Activated CD4-positive, alpha-beta memory T cell treated with anti-CD3 and anti-CD28 coated beads, Interleukin-2, amount 10 ng/mL, durations not matched to agents 7 days and 5 days (primary cell): ENCODE results near the gene GRAMD1C. TPM values are rescaled to one million over a fixed set of nuclear protein-coding genes. Genes with fewer than 3 reads are reported as not detected.

Source experiments
- CTCF ChIA-PET: fragments of 350-600 bp; sonication (Branson Sonifier 250); formaldehyde crosslinking; loops from one replicate; lab custom pipeline; 2021; ENCODE audit warnings: antibody characterized with exemption, inconsistent platforms; lab: Charles Lee
- POLR2A ChIA-PET: fragments of 350-600 bp; sonication (Branson Sonifier 250); formaldehyde crosslinking; loops from one replicate; lab custom pipeline; 2021; ENCODE audit warnings: antibody characterized with exemption; lab: Charles Lee
- DNase-seq: peaks from one replicate; pipeline ENCODE4 v3.0.0-alpha.2; 2020
- H3K27ac Mint-ChIP-seq: one replicate; pipeline ENCODE4 v1.8.0; 2021; ENCODE audit warnings: mild to moderate bottlenecking, mixed read lengths
- H3K27me3 Mint-ChIP-seq: one replicate; pipeline ENCODE4 v1.8.0; 2021; ENCODE audit warnings: mixed read lengths
- H3K36me3 Mint-ChIP-seq: one replicate; pipeline ENCODE4 v1.8.0; 2021; ENCODE audit warnings: low read depth, mixed read lengths
- H3K4me1 Mint-ChIP-seq: one replicate; pipeline ENCODE4 v1.8.0; 2021; ENCODE audit warnings: mixed read lengths
- H3K4me3 Mint-ChIP-seq: one replicate; pipeline ENCODE4 v1.8.0; 2021; ENCODE audit warnings: mild to moderate bottlenecking, mixed read lengths
- H3K9me3 Mint-ChIP-seq: one replicate; pipeline ENCODE4 v1.8.0; 2021; ENCODE audit warnings: mixed read lengths
- total RNA-seq, 2 experiments: library from RNA; stranded (reverse); gene quantifications; one replicate each; pipeline ENCODE4 v1.2.3, GENCODE V29; 2021

GRAMD1C gene
- total RNA-seq, 2 experiments from 2014 or later = 0.48 to 0.91 TPM

DNA sequence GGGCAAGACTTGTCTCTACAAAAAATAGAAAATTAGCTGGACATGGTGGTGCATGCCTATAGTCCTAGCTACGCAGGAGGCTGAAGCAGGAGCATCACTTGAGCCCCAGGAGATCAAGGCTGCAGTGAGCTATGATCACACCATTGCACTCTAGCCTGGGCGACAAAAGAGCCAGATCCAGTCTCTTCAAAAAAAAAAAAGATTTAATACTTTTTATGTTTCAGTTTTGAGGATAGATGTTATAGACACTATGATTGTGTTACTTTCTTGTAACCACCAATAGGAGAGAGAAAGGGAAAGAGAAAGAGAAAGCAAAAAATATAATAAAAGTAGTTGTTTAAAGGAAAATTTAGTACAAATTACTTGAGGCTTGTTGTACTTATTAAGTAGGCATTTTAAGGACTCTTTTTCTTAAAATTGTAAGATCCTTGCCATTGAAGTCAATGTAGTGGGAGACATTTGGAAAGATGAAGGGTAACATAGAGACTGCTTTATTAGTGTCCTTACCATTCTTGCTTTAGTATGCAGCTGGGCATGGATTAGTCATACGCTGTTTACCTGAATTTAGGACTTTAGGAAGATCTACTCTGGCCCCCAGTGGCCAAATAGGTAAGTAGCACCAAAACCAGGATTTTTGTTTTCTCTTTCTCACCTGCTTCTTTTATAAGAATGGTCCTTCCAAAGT is 74.1 kb downstream of the GRAMD1C start:
- DNase-seq = peak; percentile 26
- CTCF ChIA-PET = interaction anchor here (0.6 to 3.6 kb wide), 9 partner anchors 17 to 537 kb away, joined by 3 to 32 read pairs (median 4); partner anchors contain the start of gene GRAMD1C
- H3K4me1 Mint-ChIP-seq = peaks cover 8% of the 10 kb centered on the region
- H3K27ac Mint-ChIP-seq = peak overlapping the region; percentile 35
- H3K9me3 Mint-ChIP-seq = no peaks in the 10 kb centered on the region
- peak overlapping the region; percentile 63 for H3K4me3 Mint-ChIP-seq
- no peaks in the 10 kb centered on the region for H3K27me3 Mint-ChIP-seq
- no peaks in the 10 kb centered on the region for H3K36me3 Mint-ChIP-seq
- POLR2A ChIA-PET = interaction anchor here (1.8 kb wide), 1 partner anchor 167 kb away, joined by 4 read pairs; the partner anchor contains the start of gene NAA50

DNA sequence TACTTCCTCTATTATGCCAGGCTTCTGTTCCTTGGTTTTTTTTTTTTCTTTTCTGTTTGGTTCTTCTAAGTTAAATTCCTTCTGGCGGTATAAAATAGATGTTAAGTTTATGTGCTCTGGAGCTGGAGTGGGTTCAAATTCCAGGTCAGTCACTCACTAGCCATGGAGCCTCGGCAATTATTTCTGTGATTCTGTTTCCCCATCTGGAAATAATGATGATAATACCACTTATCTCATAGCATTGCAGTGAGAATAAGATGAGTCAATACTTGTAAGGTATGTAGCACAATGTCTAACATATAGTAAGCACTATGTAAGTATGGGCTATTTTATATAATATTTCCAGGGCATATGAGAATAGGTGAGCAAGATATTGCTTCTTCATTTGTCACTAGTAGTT is 76.1 kb downstream of the GRAMD1C start:
- no peak for DNase-seq
- Mint-ChIP-seq H3K27me3 (no peaks in the 10 kb centered on the region), H3K36me3 (no peaks in the 10 kb centered on the region), H3K4me1 (peaks cover 8% of the 10 kb centered on the region), H3K4me3 (no peak overlapping the region), H3K27ac (no peak overlapping the region), H3K9me3 (no peaks in the 10 kb centered on the region)
- CTCF ChIA-PET = interaction anchor here (1.4 to 3.6 kb wide), 3 partner anchors 67 to 75 kb away, joined by 3 to 32 read pairs (median 9); partner anchors contain the start of gene GRAMD1C
- POLR2A ChIA-PET = no interaction called here

DNA sequence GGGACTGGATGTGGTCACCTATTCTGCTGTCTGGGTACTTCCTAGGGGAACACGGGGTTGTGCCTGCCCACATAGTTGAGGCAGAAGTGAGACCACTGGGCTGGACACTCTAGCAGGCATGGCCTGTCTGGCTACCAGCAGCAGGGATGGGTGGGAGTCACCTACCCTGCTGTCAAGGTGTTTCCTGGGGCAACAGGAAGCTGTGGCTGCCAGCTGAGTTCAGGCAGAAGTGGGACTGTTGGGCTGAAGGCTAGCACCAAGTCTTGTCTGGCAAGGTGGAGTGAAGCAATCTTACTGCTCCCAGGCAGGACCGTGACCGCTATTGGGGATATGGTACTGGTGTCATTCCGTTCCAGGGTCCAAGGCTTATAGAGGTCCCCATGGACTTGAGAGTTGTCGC is 89.0 kb downstream of the GRAMD1C start:
- Mint-ChIP-seq H3K4me1 (peaks cover 1% of the 10 kb centered on the region), H3K9me3 (peaks cover 25% of the 10 kb centered on the region), H3K36me3 (peaks cover 10% of the 10 kb centered on the region), H3K27ac (no peak overlapping the region), H3K27me3 (peaks cover 16% of the 10 kb centered on the region), H3K4me3 (no peak overlapping the region)
- ChIA-PET POLR2A (no interaction called here), CTCF (no interaction called here)
- no peak for DNase-seq

DNA sequence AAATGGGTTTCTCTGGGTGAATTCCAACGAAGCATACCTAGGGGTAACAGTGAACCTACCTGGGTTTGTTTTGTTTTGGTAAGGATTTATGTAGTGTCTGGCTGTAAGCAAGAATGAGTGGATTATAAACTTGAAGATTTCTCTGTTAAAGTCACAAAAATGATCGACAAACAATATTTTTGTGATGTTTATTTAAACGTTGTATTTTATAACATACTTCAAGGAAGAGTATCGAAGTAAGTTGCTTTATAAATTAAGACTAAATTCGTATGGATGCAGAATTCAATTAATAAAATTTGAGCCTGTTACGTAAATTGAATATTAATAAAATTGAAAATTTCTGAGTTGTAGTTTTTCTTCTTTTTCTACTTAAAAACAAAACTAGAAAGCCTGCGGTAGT is 108.2 kb downstream of the GRAMD1C start:
- H3K9me3 Mint-ChIP-seq = no peaks in the 10 kb centered on the region
- H3K36me3 Mint-ChIP-seq = no peaks in the 10 kb centered on the region
- peaks cover 39% of the 10 kb centered on the region for H3K27me3 Mint-ChIP-seq
- no peak for DNase-seq
- POLR2A ChIA-PET = no interaction called here
- H3K4me3 Mint-ChIP-seq = peak overlapping the region; percentile 75
- no peak overlapping the region for H3K27ac Mint-ChIP-seq
- H3K4me1 Mint-ChIP-seq = peaks cover 14% of the 10 kb centered on the region
- CTCF ChIA-PET = no interaction called here

DNA sequence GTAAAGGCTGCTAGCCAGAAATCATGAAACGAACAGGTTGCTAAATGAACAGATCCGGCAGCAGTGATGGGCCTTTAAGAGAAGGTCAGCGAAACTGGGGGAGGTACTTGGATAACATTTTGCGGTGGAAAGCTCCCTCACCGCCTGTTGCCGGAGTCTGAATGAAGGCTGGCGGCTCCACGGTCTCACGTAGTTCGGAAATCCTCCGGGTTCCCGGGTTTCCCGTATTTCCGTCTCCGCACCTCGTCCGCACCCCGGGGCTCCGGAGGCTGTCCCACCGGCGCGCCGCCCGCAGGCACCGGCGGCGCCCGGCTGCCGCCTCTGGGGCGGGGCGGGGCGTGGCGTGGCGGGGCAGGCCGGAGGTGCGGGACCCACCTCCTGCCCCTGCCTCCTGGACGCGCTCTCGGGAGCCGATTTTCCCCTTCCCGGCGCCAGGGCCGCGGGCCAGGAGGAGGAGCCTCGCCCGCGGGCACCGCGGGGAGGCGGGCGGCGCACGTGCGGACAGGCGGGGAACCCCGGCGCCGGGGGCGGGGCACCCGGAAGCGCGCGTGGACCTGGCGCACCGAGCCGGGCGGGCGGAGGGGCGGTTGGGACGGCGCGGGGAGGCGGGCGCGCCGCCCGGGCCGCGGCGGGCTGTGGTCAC is 108.9 kb downstream of the GRAMD1C start, which contains the start of gene ZDHHC23:
Gene ZDHHC23 (plus strand): TSS at position 642 of the 643 bp plus-strand sequence. CDS start 790 bp downstream, outside the sequence.
- Mint-ChIP-seq H3K9me3 (no peaks in the 10 kb centered on the region), H3K36me3 (no peaks in the 10 kb centered on the region), H3K27ac (no peak within 1 kb of the TSS), H3K4me3 (peak within 1 kb of the TSS; percentile 75), H3K4me1 (peaks cover 14% of the 10 kb centered on the region), H3K27me3 (peaks cover 36% of the 10 kb centered on the region)
- ChIA-PET POLR2A (no interaction called here), CTCF (no interaction called here)
- DNase-seq = peak; percentile 68

DNA sequence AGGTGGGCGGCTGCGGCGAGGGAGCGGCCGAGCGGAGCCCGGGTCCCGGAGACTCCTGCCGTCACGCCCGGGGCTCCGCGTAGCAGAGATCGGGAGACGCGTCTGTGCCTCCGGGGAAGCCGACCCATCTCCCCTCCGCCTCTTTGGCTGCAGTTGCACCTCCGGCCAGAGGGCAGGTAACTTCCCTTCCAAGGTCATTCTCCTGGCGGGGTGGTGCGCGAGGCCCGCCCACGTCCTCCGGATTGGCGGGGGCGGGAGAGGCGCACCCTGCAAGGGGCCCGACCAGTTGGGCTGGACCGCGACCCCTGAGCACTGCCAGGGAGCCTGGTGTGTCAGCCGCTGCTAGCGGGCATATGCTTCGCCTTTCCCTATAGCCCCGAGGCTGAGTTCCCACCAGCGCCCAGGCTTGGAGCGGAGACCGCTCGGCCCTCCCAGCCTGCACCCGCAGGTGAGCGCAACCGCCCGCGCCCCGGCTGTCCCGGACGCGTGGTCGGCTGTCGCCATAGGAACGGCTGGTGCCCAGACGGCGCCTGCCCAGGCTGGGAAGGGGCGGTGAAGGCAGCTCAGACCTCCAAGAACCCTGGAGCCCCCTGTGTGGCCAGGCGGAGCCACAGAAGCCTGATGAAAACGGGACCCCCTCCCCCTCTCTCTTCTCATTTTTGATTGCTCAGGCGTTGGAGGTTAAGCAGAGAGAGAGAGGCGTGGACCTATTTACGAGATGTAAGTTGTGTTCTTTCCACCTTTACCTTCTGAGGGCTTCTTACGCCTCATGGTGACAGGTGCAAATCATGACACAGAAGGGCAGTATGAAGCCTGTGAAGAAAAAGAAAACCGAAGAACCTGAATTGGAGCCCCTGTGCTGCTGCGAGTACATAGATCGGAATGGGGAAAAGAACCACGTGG is 109.7 kb downstream of the GRAMD1C start:
- Mint-ChIP-seq H3K9me3 (no peaks in the 10 kb centered on the region), H3K27me3 (peaks cover 34% of the 10 kb centered on the region), H3K27ac (no peak overlapping the region), H3K4me1 (peaks cover 15% of the 10 kb centered on the region), H3K4me3 (peak overlapping the region; percentile 57), H3K36me3 (no peaks in the 10 kb centered on the region)
- POLR2A ChIA-PET = no interaction called here
- DNase-seq = peak; percentile 31
- CTCF ChIA-PET = no interaction called here

DNA sequence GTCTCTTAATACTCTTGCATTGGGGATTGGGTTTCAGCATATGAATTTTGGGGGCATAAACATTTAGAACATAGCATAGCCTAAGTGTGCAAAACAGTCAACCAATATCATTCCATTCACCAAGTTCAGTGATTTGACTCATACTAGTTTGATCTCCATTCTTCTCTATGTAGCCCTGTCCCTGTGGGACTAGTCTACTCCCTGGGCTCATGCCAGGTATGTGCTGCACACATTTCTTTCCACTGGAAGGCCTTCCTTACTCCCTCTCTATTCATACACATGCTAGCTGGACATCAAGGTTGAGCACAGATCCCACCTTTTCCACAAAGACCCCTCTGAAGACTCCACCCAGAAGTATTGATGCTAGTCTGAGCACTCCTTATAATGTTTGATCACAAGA is 114.3 kb downstream of the GRAMD1C start:
- Mint-ChIP-seq H3K36me3 (no peaks in the 10 kb centered on the region), H3K4me1 (peaks cover 23% of the 10 kb centered on the region), H3K4me3 (no peak overlapping the region), H3K27me3 (peaks cover 11% of the 10 kb centered on the region), H3K27ac (no peak overlapping the region), H3K9me3 (no peaks in the 10 kb centered on the region)
- no peak for DNase-seq
- CTCF ChIA-PET = no interaction called here
- POLR2A ChIA-PET = no interaction called here

DNA sequence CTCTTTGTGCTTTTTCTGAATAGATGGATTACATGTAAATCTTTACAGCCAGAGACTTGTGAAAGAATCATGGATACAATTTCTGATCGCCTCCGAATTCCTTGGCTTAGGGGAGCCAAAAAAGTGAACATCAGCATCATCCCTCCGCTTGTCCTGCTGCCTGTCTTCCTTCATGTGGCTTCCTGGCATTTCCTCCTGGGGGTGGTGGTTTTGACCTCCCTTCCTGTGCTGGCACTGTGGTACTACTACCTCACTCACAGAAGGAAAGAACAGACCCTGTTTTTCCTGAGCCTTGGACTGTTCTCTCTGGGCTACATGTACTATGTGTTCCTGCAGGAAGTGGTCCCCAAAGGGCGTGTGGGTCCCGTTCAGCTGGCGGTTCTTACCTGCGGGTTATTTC is 115.1 kb downstream of the GRAMD1C start:
- CTCF ChIA-PET = no interaction called here
- POLR2A ChIA-PET = no interaction called here
- no peak overlapping the region for H3K27ac Mint-ChIP-seq

DNA sequence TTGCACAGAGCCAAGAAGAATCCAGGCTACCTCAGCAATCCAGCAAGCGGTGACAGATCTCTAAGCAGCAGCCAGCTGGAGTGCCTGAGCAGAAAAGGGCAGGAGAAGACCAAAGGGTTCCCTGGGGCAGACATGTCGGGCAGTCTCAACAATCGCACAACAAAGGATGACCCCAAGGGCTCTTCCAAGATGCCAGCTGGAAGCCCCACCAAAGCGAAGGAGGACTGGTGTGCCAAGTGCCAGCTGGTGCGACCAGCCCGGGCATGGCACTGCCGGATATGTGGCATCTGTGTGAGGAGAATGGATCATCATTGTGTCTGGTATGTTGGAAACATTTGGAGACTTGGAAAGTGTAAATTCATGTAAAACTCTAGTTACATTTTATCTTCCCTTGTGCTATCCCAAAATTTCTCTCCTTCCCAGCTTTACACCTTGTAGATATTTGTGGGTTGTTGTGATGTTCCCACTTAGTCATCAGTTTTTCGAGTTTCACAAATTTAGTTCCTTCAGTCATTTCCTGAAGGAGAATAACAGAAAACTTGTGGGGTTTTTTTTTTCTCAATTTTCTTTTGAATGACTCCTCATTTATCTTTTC is 115.6 kb downstream of the GRAMD1C start:
- DNase-seq = no peak
- Mint-ChIP-seq H3K27ac (no peak overlapping the region), H3K4me3 (no peak overlapping the region), H3K9me3 (no peaks in the 10 kb centered on the region), H3K4me1 (peaks cover 18% of the 10 kb centered on the region), H3K27me3 (peaks cover 5% of the 10 kb centered on the region), H3K36me3 (no peaks in the 10 kb centered on the region)
- ChIA-PET CTCF (no interaction called here), POLR2A (no interaction called here)

More for the DNA sequence above, 115.1 kb downstream of the GRAMD1C start:
- Mint-ChIP-seq H3K4me1 (peaks cover 21% of the 10 kb centered on the region), H3K36me3 (no peaks in the 10 kb centered on the region), H3K4me3 (no peak overlapping the region), H3K27me3 (peaks cover 9% of the 10 kb centered on the region), H3K9me3 (no peaks in the 10 kb centered on the region)
- DNase-seq = no peak

DNA sequence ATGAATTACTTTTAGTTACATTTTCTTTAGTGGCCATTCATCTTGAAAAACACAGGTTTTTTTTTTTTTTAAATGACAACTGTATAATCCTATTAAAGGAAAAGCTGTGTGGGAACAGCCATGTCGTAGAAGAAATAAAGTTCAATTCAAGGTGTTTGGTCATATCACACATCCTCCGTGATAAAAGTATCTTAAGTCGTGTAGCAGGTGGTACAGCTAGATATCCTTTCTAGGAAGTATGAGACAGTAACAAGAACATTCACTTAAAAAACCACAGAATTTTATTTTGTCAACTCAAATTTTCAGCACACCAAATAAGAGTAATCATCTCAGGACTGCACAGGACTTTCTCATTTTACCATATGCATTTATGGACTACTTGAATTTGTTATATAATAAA is 125.3 kb downstream of the GRAMD1C start:
- H3K4me3 Mint-ChIP-seq = no peak overlapping the region
- H3K36me3 Mint-ChIP-seq = no peaks in the 10 kb centered on the region
- POLR2A ChIA-PET = no interaction called here
- no peak for DNase-seq
- H3K27ac Mint-ChIP-seq = no peak overlapping the region
- CTCF ChIA-PET = interaction anchor here (1.4 kb wide), 1 partner anchor 119 kb away, joined by 3 read pairs; no protein-coding TSS in a partner anchor
- no peaks in the 10 kb centered on the region for H3K9me3 Mint-ChIP-seq
- peaks cover 11% of the 10 kb centered on the region for H3K4me1 Mint-ChIP-seq
- no peaks in the 10 kb centered on the region for H3K27me3 Mint-ChIP-seq

DNA sequence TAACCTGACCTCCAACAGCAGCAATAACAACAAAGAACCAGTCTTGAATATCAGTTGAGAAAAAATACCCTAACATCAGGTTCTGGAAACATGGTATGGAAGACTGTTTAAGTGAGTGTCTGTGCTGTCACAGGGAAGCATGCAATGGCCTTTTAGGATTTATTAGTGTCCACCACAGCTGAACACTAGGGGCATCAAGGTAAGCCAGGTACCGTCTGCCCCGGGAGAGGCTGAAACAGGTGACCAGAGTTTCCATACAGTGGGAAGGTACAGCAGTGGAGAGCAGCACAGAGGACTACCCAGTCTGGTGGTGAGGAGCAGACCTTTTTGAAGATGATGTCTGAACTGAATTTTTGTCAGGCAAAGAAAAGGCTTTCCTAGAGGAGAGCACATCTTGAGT is 127.6 kb downstream of the GRAMD1C start:
- Mint-ChIP-seq H3K4me1 (peaks cover 11% of the 10 kb centered on the region), H3K27me3 (no peaks in the 10 kb centered on the region), H3K27ac (no peak overlapping the region), H3K36me3 (no peaks in the 10 kb centered on the region), H3K9me3 (no peaks in the 10 kb centered on the region), H3K4me3 (no peak overlapping the region)
- POLR2A ChIA-PET = no interaction called here
- CTCF ChIA-PET = no interaction called here
- DNase-seq = no peak

DNA sequence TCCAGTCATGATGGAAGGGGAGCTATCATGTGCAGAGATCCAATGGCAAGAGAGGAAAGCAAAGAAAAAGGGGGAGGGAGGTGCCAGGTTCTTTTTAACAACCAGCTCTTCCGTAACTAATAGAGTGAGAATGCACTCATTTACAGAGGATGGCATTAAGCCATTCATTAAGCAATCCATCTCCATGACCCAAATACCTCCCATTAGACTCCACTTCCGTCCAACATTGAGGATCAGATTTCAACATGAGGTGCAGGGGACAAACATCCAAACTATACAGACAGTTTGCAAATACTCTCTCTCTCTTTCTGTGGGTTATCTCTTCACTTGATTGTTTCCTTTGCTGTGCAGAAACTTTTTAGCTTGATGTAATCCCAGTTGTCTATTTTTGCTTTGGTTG is 130.4 kb downstream of the GRAMD1C start:
- POLR2A ChIA-PET = no interaction called here
- H3K4me1 Mint-ChIP-seq = peaks cover 7% of the 10 kb centered on the region
- H3K9me3 Mint-ChIP-seq = peaks cover 16% of the 10 kb centered on the region
- DNase-seq = no peak
- no peak overlapping the region for H3K4me3 Mint-ChIP-seq
- H3K27me3 Mint-ChIP-seq = no peaks in the 10 kb centered on the region
- no peak overlapping the region for H3K27ac Mint-ChIP-seq
- CTCF ChIA-PET = interaction anchor here (0.6 kb wide), 1 partner anchor 870 kb away, joined by 4 read pairs; no protein-coding TSS in a partner anchor
- H3K36me3 Mint-ChIP-seq = peaks cover 15% of the 10 kb centered on the region
